ENCODE results near the gene FBXO22. TPM values are rescaled to one million over a fixed set of nuclear protein-coding genes. Genes with fewer than 3 reads are reported as not detected.

FBXO22 gene
- total RNA-seq, 1 donor from 2014 or later, result 31.6 TPM

DNA sequence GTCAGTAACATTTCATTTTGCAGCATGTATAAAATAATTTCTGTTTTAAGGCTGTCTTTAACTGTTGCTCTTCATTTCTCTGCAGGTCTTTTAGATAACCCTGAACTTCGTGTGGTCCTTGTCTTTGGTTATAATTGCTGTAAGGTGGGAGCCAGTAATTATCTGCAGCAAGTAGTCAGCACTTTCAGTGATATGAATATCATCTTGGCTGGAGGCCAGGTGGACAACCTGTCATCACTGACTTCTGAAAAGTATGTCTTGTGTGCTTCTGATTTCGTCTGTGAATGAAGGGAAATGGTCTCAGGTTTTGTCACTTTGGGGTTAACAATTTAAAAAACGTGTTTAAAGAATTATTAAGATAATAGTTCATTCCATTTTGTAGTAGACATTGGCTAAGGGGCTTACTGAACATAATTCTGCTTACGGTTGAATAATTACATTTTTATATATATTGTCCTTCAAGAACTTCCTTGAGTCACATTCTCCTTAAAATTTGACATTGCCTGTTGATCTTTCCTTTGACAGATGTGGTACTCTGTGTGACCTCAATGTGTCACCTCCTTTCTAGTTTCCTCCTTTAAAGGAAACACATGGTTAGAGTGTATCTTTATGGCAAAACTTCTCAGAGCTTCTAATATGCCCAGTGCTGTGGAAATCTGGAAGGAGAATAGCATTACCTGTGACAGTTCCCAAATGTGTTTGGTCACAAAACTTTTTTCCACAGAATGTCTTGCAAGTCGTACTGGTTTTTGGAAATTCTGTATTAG, 26.3 kb downstream of the FBXO22 start:
- TF ChIP-seq, protein P1, sequence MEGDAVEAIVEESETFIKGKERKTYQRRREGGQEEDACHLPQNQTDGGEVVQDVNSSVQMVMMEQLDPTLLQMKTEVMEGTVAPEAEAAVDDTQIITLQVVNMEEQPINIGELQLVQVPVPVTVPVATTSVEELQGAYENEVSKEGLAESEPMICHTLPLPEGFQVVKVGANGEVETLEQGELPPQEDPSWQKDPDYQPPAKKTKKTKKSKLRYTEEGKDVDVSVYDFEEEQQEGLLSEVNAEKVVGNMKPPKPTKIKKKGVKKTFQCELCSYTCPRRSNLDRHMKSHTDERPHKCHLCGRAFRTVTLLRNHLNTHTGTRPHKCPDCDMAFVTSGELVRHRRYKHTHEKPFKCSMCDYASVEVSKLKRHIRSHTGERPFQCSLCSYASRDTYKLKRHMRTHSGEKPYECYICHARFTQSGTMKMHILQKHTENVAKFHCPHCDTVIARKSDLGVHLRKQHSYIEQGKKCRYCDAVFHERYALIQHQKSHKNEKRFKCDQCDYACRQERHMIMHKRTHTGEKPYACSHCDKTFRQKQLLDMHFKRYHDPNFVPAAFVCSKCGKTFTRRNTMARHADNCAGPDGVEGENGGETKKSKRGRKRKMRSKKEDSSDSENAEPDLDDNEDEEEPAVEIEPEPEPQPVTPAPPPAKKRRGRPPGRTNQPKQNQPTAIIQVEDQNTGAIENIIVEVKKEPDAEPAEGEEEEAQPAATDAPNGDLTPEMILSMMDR (IDR thresholded peaks at IDR 0.05; ENCODE audit: unreplicated experiment), result no peak
- H3K36me3 Mint-ChIP-seq (ENCODE audit: low read depth, unreplicated experiment), result peaks cover 3% of the 10 kb centered on the region
- H3K9me3 Mint-ChIP-seq (ENCODE audit: unreplicated experiment), result no peaks in the 10 kb centered on the region
- no peak overlapping the region for H3K27ac Mint-ChIP-seq (ENCODE audit: unreplicated experiment)
- H3K4me1 Mint-ChIP-seq (ENCODE audit: unreplicated experiment), result peaks cover 10% of the 10 kb centered on the region
- DNase-seq (ENCODE audit: low spot score), result no peak
- peaks cover 5% of the 10 kb centered on the region for H3K27me3 Mint-ChIP-seq (ENCODE audit: unreplicated experiment)
- no peak overlapping the region for H3K4me3 Mint-ChIP-seq (ENCODE audit: unreplicated experiment)

DNA sequence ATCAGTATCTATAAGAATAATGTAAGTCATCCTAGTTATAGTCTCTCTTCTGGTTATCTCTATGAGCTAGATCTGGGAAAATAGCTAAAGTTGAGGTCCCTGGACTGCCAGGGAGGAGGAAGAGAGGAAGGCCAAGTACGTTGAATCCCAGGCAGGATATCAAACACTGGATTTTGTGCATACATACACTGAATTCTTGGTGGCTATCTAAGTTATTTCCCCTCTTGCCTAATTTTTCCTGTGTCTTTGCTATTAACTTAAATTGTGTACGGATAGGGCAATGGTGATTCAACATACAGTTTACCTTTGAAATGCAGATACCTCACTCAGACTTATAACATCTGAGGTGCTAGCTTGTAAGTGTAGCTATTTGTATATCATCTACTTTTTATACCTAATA, 27.2 kb downstream of the FBXO22 start:
- H3K9me3 Mint-ChIP-seq (ENCODE audit: unreplicated experiment), result no peaks in the 10 kb centered on the region
- TF ChIP-seq, protein P1 (IDR thresholded peaks at IDR 0.05; ENCODE audit: unreplicated experiment), result no peak
- H3K27ac Mint-ChIP-seq (ENCODE audit: unreplicated experiment), result no peak overlapping the region
- H3K4me1 Mint-ChIP-seq (ENCODE audit: unreplicated experiment), result peaks cover 4% of the 10 kb centered on the region
- peaks cover 3% of the 10 kb centered on the region for H3K36me3 Mint-ChIP-seq (ENCODE audit: low read depth, unreplicated experiment)
- no peak for DNase-seq (ENCODE audit: low spot score)
- peaks cover 2% of the 10 kb centered on the region for H3K27me3 Mint-ChIP-seq (ENCODE audit: unreplicated experiment)
- H3K4me3 Mint-ChIP-seq (ENCODE audit: unreplicated experiment), result no peak overlapping the region

DNA sequence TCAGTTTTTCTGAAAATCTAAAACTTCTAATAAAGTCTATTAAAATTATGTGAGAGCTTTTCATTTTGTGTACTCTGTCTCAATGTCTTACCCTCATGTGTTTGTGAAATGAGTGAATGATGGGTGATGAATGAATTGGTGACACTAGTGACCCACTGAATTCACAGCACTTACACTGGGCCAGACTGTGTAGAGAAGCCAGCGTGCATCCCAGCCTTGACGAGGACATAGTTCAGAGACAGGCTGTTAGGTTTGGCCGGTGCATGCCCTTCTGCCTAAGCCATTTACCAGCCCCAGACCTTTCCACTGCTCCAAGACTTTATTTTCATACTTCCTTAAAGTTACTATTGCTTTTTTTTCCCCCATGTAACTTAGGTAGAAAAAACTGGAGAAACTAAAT, 38.8 kb downstream of the FBXO22 start:
- no peak overlapping the region for H3K4me3 Mint-ChIP-seq (ENCODE audit: unreplicated experiment)
- peaks cover 5% of the 10 kb centered on the region for H3K36me3 Mint-ChIP-seq (ENCODE audit: low read depth, unreplicated experiment)
- no peaks in the 10 kb centered on the region for H3K4me1 Mint-ChIP-seq (ENCODE audit: unreplicated experiment)
- H3K27ac Mint-ChIP-seq (ENCODE audit: unreplicated experiment), result no peak overlapping the region
- TF ChIP-seq, protein P1 (IDR thresholded peaks at IDR 0.05; ENCODE audit: unreplicated experiment), result no peak
- H3K9me3 Mint-ChIP-seq (ENCODE audit: unreplicated experiment), result no peaks in the 10 kb centered on the region
- H3K27me3 Mint-ChIP-seq (ENCODE audit: unreplicated experiment), result peaks cover 2% of the 10 kb centered on the region
- no peak for DNase-seq (ENCODE audit: low spot score)

DNA sequence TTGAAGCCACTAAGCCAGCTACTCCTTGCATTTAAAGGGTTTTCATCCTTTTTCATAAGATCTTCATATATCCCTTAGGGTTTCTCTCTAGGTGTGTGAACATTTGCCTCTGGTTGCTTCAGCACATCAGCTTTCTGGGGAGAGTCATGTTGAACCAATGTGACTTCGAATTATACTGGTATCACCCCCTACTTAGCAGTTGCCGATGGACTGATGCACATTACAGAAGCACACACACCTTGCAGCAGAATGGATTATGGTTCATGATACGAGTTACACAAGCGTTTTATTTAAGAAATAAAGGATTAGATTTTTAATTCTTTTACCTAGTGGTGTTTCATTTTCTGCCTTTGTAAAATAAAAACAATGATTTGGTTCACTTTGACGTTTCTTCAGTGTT, 39.6 kb downstream of the FBXO22 start:
- Mint-ChIP-seq H3K27me3 (ENCODE audit: unreplicated experiment) (peaks cover 2% of the 10 kb centered on the region), H3K9me3 (ENCODE audit: unreplicated experiment) (no peaks in the 10 kb centered on the region), H3K4me3 (ENCODE audit: unreplicated experiment) (no peak overlapping the region)

DNA sequence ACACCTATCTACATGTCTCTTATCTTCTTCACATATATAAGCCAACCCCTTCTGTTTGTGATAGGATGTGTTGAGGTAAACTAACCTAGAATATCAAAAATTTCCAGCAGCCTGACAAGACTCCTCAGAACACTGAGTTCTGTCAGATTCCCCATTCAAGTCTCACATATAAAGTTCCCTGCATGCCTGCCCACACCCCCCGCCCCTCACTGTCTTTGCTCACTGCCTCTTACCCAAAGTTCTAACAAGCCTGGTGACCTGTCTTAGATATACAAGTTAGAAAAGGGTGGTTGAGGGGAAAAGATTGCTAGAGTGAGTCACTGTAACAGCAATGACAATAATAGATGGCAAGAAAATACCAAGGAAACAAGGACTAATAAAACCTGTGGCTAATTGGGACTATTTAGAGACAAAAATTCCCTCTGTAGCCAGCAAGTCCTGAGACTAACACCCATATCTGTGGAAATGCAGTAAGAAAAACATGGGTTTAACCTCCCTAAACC, 40.1 kb downstream of the FBXO22 start:
- Mint-ChIP-seq H3K36me3 (ENCODE audit: low read depth, unreplicated experiment) (no peaks in the 10 kb centered on the region), H3K27me3 (ENCODE audit: unreplicated experiment) (peaks cover 2% of the 10 kb centered on the region), H3K4me3 (ENCODE audit: unreplicated experiment) (no peak overlapping the region), H3K9me3 (ENCODE audit: unreplicated experiment) (no peaks in the 10 kb centered on the region), H3K27ac (ENCODE audit: unreplicated experiment) (no peak overlapping the region), H3K4me1 (ENCODE audit: unreplicated experiment) (no peaks in the 10 kb centered on the region)
- DNase-seq (ENCODE audit: low spot score), result no peak
- TF ChIP-seq, protein P1 (IDR thresholded peaks at IDR 0.05; ENCODE audit: unreplicated experiment), result no peak

More for the DNA sequence above, 39.6 kb downstream of the FBXO22 start:
- Mint-ChIP-seq H3K4me1 (ENCODE audit: unreplicated experiment) (no peaks in the 10 kb centered on the region), H3K36me3 (ENCODE audit: low read depth, unreplicated experiment) (no peaks in the 10 kb centered on the region), H3K27ac (ENCODE audit: unreplicated experiment) (no peak overlapping the region)
- DNase-seq (ENCODE audit: low spot score), result no peak
- TF ChIP-seq, protein P1 (IDR thresholded peaks at IDR 0.05; ENCODE audit: unreplicated experiment), result no peak

Measured in endothelial cell (in vitro differentiated cells).